Spleen (tissue), 11 donors: Measurements from ENCODE around the gene PVALB. TPM values are rescaled to one million over a fixed set of nuclear protein-coding genes. Genes with fewer than 3 reads are reported as not detected.

ENCODE experiments used
- DNase-seq: peaks from one replicate; pipeline ENCODE4 v3.0.0-alpha.2; 2020
- H3K27ac ChIP-seq, 8 donors: fragments of 200-600 bp; sonication (generic) in 7 of 8; 1 replicate in 4 of 8; 2 replicates in 4 of 8; pipeline versions ENCODE4 v1.5.0 to v1.8.0; 2016 to 2021; ENCODE audit warnings: inconsistent platforms in 4 of 8, mild to moderate bottlenecking in 4 of 8, moderate library complexity in 1 of 8
- H3K27me3 ChIP-seq, 7 donors: fragments of 200-600 bp; sonication (generic) in 6 of 7; replicated peaks in 1 of 7; 1 replicate in 4 of 7; 2 replicates in 3 of 7; pipeline versions ENCODE4 v1.5.0 to v1.8.0; 2016 to 2021; ENCODE audit warnings: inconsistent platforms in 3 of 7, mild to moderate bottlenecking in 1 of 7
- H3K36me3 ChIP-seq, 6 donors: fragments of 200-600 bp; sonication (generic) in 5 of 6; 1 replicate in 4 of 6; 2 replicates in 2 of 6; pipeline versions ENCODE4 v1.5.0 to v1.8.0; 2016 to 2021; ENCODE audit warnings: inconsistent platforms in 2 of 6
- H3K4me1 ChIP-seq, 6 donors: fragments of 200-600 bp; sonication (generic) in 5 of 6; 1 replicate in 3 of 6; 2 replicates in 3 of 6; pipeline versions ENCODE4 v1.5.0 to v1.8.0; 2016 to 2021; ENCODE audit warnings: inconsistent platforms in 3 of 6
- H3K4me3 ChIP-seq, 8 donors: fragments of 200-600 bp; sonication (generic) in 7 of 8; 1 replicate in 4 of 8; 2 replicates in 4 of 8; pipeline versions ENCODE4 v1.5.0 to v1.8.0; 2016 to 2021; ENCODE audit warnings: inconsistent platforms in 4 of 8, mild to moderate bottlenecking in 4 of 8, moderate library complexity in 2 of 8
- H3K9me3 ChIP-seq, 8 donors: fragments of 200-600 bp; sonication (generic) in 7 of 8; 1 replicate in 4 of 8; 2 replicates in 4 of 8; pipeline versions ENCODE4 v1.5.0 to v1.8.0; 2016 to 2021; ENCODE audit warnings: inconsistent platforms in 4 of 8
- POLR2A ChIP-seq, 3 donors: fragments of 450-650 bp; IDR thresholded peaks; one replicate each; pipeline ENCODE4 v1.5.1; 2017; ENCODE audit warnings: antibody characterized with exemption in 3 of 3, mild to moderate bottlenecking in 1 of 3
- POLR2AphosphoS5 ChIP-seq, 3 donors: sonication (generic); formaldehyde crosslinking; IDR thresholded peaks; one replicate each; pipeline ENCODE4 v1.5.1; 2017; ENCODE audit warnings: antibody characterized with exemption in 3 of 3
- WGBS, 5 donors: extraction: QIAGEN DNeasy Blood & Tissue Kit in 3 of 5; methylation state at CpG; one replicate each; pipeline versions ENCODE4 v1.1.5 to v1.1.7; 2013 to 2018; 5-methylcytosine and 5-hydroxymethylcytosine counted together
- intact Hi-C: fragments of 100-400 bp; cut with DNase I; formaldehyde crosslinking; loops from one replicate; pipeline ENCODE4 v1.15.0; 2023; ENCODE audit warnings: low total_unique reads
- polyA plus RNA-seq, 3 donors: library from polyadenylated mRNA; stranded (reverse); fragments of 200-250 nt; gene quantifications; one replicate each; pipeline ENCODE4 v1.2.1, GENCODE V29; 2013
- total RNA-seq, 7 donors: library from RNA; depleted of rRNA in 3 of 7; stranded (reverse); fragments of >200 nt in 3 of 7; fragmentation: NEBNext Ultra II Directional in 4 of 7; extraction: Animal tissue kit (Norgen Biotek cat#: 25700) in 4 of 7; gene quantifications; one replicate each; pipeline versions ENCODE4 v1.1.0 to v1.2.1, GENCODE V29; 2016 to 2021
- TF ChIP-seq, protein P1 (sequence below), 11 experiments: fragments of 200-600 bp in 7 of 11; fragments of 450-650 bp in 4 of 11; sonication (generic) in 4 of 11; IDR thresholded peaks in 8 of 11; conservative IDR thresholded peaks in 3 of 11; 1 replicate in 7 of 11; 2 replicates in 4 of 11; pipeline versions ENCODE4 v1.4.0 to v1.8.0; 2016 to 2021; ENCODE audit warnings: antibody characterized with exemption in 11 of 11, inconsistent platforms in 4 of 11, mild to moderate bottlenecking in 1 of 11
- donor health status: healthy with polysubstance abuse.
- donor health status: DM: no; HTN: no; CAD: no; lungs with moderate emphysema.
- donor health status: DM: no; HTN: no; CAD: no.
- donor health status: Bipolar disorder and iron deficiency.
- donor health status: healthy.
- donor health status: DM: no; HTN: no; CAD: no.
- donor health status: DM: yes; HTN: yes; CAD: no.

Gene PVALB
- total and polyA plus RNA-seq, 10 donors: 0.52 to 3.2 (median 1.00) TPM; not detected in 2

DNA sequence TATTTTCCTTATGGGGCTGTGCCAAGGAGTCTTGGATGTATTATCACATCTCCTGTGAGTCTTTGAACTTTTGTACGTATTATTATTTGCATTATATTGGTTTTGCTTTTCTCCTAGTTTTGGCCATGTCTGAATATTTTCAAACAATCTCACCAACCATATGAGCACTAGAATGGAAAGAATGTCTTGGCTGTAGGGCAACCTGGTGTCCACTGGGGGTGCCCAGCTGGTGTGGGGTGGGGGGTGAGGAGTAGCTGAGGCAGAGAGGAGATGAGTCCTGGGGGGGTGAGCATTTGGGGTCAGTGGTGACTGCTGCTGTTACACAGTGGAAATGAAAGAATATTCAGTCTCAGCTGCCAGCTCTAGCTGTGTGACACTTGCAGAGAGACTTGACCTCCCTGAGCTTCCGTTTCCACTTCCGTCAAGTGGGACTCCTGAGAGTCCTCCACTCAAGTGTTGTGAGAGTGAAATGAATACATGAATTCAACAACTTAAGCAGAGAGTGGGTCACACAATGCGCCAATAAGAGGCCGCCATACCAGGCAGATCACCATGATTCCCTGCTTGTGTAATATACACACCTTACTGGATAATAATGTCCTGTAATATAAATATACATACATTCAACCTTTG is 12.7 kb upstream of the PVALB start:
- TF ChIP-seq POLR2AphosphoS5 (IDR thresholded peaks at IDR 0.05) (no peak), POLR2A (IDR thresholded peaks at IDR 0.05) (no peak)
- TF ChIP-seq, protein P1, sequence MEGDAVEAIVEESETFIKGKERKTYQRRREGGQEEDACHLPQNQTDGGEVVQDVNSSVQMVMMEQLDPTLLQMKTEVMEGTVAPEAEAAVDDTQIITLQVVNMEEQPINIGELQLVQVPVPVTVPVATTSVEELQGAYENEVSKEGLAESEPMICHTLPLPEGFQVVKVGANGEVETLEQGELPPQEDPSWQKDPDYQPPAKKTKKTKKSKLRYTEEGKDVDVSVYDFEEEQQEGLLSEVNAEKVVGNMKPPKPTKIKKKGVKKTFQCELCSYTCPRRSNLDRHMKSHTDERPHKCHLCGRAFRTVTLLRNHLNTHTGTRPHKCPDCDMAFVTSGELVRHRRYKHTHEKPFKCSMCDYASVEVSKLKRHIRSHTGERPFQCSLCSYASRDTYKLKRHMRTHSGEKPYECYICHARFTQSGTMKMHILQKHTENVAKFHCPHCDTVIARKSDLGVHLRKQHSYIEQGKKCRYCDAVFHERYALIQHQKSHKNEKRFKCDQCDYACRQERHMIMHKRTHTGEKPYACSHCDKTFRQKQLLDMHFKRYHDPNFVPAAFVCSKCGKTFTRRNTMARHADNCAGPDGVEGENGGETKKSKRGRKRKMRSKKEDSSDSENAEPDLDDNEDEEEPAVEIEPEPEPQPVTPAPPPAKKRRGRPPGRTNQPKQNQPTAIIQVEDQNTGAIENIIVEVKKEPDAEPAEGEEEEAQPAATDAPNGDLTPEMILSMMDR (IDR thresholded peaks at IDR 0.05 in 8 of 11, conservative IDR thresholded peaks at IDR 0.05 in 3 of 11): no peak
- Histone ChIP-seq H3K36me3 (no peaks in the 10 kb centered on the region), H3K27me3 (peaks cover 0 to 48% (median 0%) of the 10 kb centered on the region in 7 donors), H3K27ac (no peak overlapping the region), H3K9me3 (peaks cover 0 to 11% (median 5%) of the 10 kb centered on the region in 8 donors), H3K4me1 (peaks cover 0 to 17% (median 0%) of the 10 kb centered on the region in 6 donors), H3K4me3 (no peak overlapping the region)
- 60 to 80% (median 69%) methylated on average over 5 of the region's 5 CpGs for WGBS, 5 donors
- no peak for DNase-seq
- intact Hi-C loops: no loop called here

DNA sequence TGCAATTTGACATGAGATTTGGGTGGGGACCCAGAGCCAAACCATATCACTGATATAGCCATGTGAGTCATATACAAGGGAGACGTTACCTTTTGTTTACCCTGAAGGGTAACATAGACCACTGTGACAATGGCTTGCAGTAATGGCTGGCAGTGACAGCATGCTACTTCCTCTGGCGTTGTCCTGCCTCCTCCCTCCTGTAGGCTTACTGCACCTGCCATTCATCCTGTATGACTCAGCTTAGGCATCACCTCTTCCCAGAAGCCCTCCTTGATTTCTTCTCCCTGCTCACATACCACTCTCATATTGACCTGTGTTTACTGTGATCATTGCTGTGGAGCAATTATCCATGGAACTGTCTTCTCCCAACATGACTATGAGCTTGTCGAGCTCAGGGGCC is 12.0 kb upstream of the PVALB start:
- H3K9me3 ChIP-seq: peaks cover 0 to 8% (median 5%) of the 10 kb centered on the region in 8 donors
- no peaks in the 10 kb centered on the region for H3K36me3 ChIP-seq
- H3K4me1 ChIP-seq: peaks cover 0 to 19% (median 0%) of the 10 kb centered on the region in 6 donors
- no peak overlapping the region for H3K27ac ChIP-seq
- no peak overlapping the region for H3K4me3 ChIP-seq
- DNase-seq: no peak
- intact Hi-C loops: no loop called here
- peaks cover 0 to 47% (median 3%) of the 10 kb centered on the region in 7 donors for H3K27me3 ChIP-seq
- TF ChIP-seq POLR2A (IDR thresholded peaks at IDR 0.05) (no peak), POLR2AphosphoS5 (IDR thresholded peaks at IDR 0.05) (no peak)
- TF ChIP-seq, protein P1 (IDR thresholded peaks at IDR 0.05 in 8 of 11, conservative IDR thresholded peaks at IDR 0.05 in 3 of 11): no peak
- WGBS, 5 donors: 47 to 65% (median 63%) methylated on average over 3 of the region's 3 CpGs

DNA sequence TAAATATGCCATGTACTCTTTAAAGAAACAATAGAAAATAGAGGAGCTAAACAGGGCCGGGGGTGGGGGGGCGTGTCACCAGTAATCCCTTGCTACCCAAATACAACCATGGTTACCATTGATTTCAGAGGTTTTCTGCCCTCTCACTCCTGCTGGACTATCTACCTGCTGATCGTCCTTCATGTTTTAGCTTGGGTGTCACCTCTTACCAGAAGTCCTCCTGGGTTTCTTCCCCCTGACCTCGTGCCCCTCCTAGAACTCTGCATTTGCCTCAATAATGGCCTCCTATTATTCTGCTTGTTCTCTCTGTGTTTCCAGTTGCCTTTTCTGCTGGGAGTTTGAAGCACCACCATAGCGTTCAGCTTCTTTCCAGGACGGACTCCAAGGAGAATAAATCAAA is 9.4 kb upstream of the PVALB start:
- 76 to 91% (median 87%) methylated on average over 6 of the region's 6 CpGs for WGBS, 5 donors
- TF ChIP-seq, protein P1 (IDR thresholded peaks at IDR 0.05 in 8 of 11, conservative IDR thresholded peaks at IDR 0.05 in 3 of 11): no peak
- TF ChIP-seq POLR2AphosphoS5 (IDR thresholded peaks at IDR 0.05): no peak
- no peak for TF ChIP-seq POLR2A (IDR thresholded peaks at IDR 0.05)
- DNase-seq: no peak
- H3K9me3 ChIP-seq: no peaks in the 10 kb centered on the region
- intact Hi-C loops: no loop called here
- peaks cover 0 to 64% (median 7%) of the 10 kb centered on the region in 7 donors for H3K27me3 ChIP-seq
- peaks cover 0 to 11% (median 3%) of the 10 kb centered on the region in 6 donors for H3K4me1 ChIP-seq
- no peak overlapping the region for H3K4me3 ChIP-seq
- H3K27ac ChIP-seq: no peak overlapping the region
- no peaks in the 10 kb centered on the region for H3K36me3 ChIP-seq

DNA sequence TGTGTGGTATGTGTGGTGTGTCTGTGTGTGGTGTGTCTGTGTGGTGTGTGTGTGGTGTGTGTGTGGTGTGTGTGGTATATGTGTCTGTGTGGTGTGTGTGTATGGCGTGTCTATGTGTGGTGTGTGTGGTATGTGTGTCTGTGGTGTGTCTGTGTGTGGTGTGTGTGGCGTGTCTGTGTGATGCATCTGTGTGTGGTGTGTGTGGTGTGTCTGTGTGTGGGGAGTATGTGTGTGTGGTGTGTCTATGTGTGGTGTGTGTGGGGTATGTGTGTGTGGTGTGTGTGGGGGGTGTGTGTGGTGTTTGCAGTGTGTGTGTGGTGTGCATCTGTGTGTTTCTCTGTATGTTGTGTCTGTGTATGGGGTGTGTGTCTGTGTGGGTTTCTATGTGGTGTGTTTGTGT is 7.8 kb upstream of the PVALB start:
- intact Hi-C loops: no loop called here
- Histone ChIP-seq H3K27ac (no peak overlapping the region), H3K4me1 (peaks cover 0 to 11% (median 3%) of the 10 kb centered on the region in 6 donors)

More for the DNA sequence above, 7.8 kb upstream of the PVALB start:
- no peaks in the 10 kb centered on the region for H3K36me3 ChIP-seq
- H3K9me3 ChIP-seq: no peaks in the 10 kb centered on the region
- H3K27me3 ChIP-seq: peaks cover 0 to 65% (median 8%) of the 10 kb centered on the region in 7 donors
- no peak overlapping the region for H3K4me3 ChIP-seq
- no peak for DNase-seq
- TF ChIP-seq POLR2A (IDR thresholded peaks at IDR 0.05): no peak
- TF ChIP-seq, protein P1 (IDR thresholded peaks at IDR 0.05 in 8 of 11, conservative IDR thresholded peaks at IDR 0.05 in 3 of 11): no peak
- no peak for TF ChIP-seq POLR2AphosphoS5 (IDR thresholded peaks at IDR 0.05)
- WGBS, 5 donors: 85 to 98% (median 93%) methylated on average over 2 of the region's 2 CpGs
